ENCODE results near the gene UACA. TPM values are rescaled to one million over a fixed set of nuclear protein-coding genes. Genes with fewer than 3 reads are reported as not detected.
"Not testable (repeated sequence)": the region's sequence is repeated elsewhere in the genome, so short reads cannot be mapped to it uniquely, and the experiment has no call there.

The UACA gene
- total RNA-seq, 1 donor from 2014 or later = 46.2 TPM

GRCh38 chr15:70625438-70625837 lies 137.9 kb downstream of the UACA start:
- no peaks in the 10 kb centered on the region for H3K4me1 Mint-ChIP-seq (ENCODE audit: low read depth)

GRCh38 chr15:70625011-70625410 lies 138.3 kb downstream of the UACA start:
- peaks cover 3% of the 10 kb centered on the region for H3K36me3 Mint-ChIP-seq (ENCODE audit: insufficient read depth)
- no peak overlapping the region for H3K4me3 Mint-ChIP-seq (ENCODE audit: low read depth)
- no peaks in the 10 kb centered on the region for H3K4me1 Mint-ChIP-seq (ENCODE audit: low read depth)
- no peak for TF ChIP-seq CTCF (IDR thresholded peaks at IDR 0.05; ENCODE audit: unreplicated experiment)
- no peak overlapping the region for H3K27ac Mint-ChIP-seq
- DNase-seq (ENCODE audit: low spot score, unreplicated experiment) = no peak
- H3K27me3 Mint-ChIP-seq = peaks cover 8% of the 10 kb centered on the region
- H3K9me3 Mint-ChIP-seq (ENCODE audit: low read depth) = peaks cover 14% of the 10 kb centered on the region

More at GRCh38 chr15:70625438-70625837, 137.9 kb downstream of the UACA start:
- no peak overlapping the region for H3K4me3 Mint-ChIP-seq (ENCODE audit: low read depth)
- no peak for TF ChIP-seq CTCF (IDR thresholded peaks at IDR 0.05; ENCODE audit: unreplicated experiment)
- peaks cover 8% of the 10 kb centered on the region for H3K27me3 Mint-ChIP-seq
- H3K27ac Mint-ChIP-seq = no peak overlapping the region
- H3K36me3 Mint-ChIP-seq (ENCODE audit: insufficient read depth) = peaks cover 3% of the 10 kb centered on the region
- no peak for DNase-seq (ENCODE audit: low spot score, unreplicated experiment)
- H3K9me3 Mint-ChIP-seq (ENCODE audit: low read depth) = peaks cover 14% of the 10 kb centered on the region

GRCh38 chr15:70618929-70619328 lies 144.4 kb downstream of the UACA start:
- H3K9me3 Mint-ChIP-seq (ENCODE audit: low read depth) = peaks cover 14% of the 10 kb centered on the region
- DNase-seq (ENCODE audit: low spot score, unreplicated experiment) = no peak
- H3K4me1 Mint-ChIP-seq (ENCODE audit: low read depth) = peaks cover 13% of the 10 kb centered on the region
- H3K27me3 Mint-ChIP-seq = peaks cover 20% of the 10 kb centered on the region
- TF ChIP-seq CTCF (IDR thresholded peaks at IDR 0.05; ENCODE audit: unreplicated experiment) = no peak
- H3K27ac Mint-ChIP-seq = no peak overlapping the region
- no peak overlapping the region for H3K4me3 Mint-ChIP-seq (ENCODE audit: low read depth)
- H3K36me3 Mint-ChIP-seq (ENCODE audit: insufficient read depth) = peaks cover 3% of the 10 kb centered on the region

GRCh38 chr15:70617911-70618287 lies 145.5 kb downstream of the UACA start:
- peaks cover 20% of the 10 kb centered on the region for H3K27me3 Mint-ChIP-seq
- peaks cover 1% of the 10 kb centered on the region for H3K36me3 Mint-ChIP-seq (ENCODE audit: insufficient read depth)
- DNase-seq (ENCODE audit: low spot score, unreplicated experiment) = no peak
- peaks cover 13% of the 10 kb centered on the region for H3K4me1 Mint-ChIP-seq (ENCODE audit: low read depth)
- no peak overlapping the region for H3K27ac Mint-ChIP-seq
- peaks cover 10% of the 10 kb centered on the region for H3K9me3 Mint-ChIP-seq (ENCODE audit: low read depth)
- H3K4me3 Mint-ChIP-seq (ENCODE audit: low read depth) = no peak overlapping the region
- TF ChIP-seq CTCF (IDR thresholded peaks at IDR 0.05; ENCODE audit: unreplicated experiment) = no peak

- H3K4me1 Mint-ChIP-seq (ENCODE audit: low read depth) = peaks cover 13% of the 10 kb centered on the region
- H3K27me3 Mint-ChIP-seq = peaks cover 20% of the 10 kb centered on the region
- no peak overlapping the region for H3K27ac Mint-ChIP-seq
- H3K36me3 Mint-ChIP-seq (ENCODE audit: insufficient read depth) = peaks cover 1% of the 10 kb centered on the region
- H3K9me3 Mint-ChIP-seq (ENCODE audit: low read depth) = peaks cover 7% of the 10 kb centered on the region
- no peak overlapping the region for H3K4me3 Mint-ChIP-seq (ENCODE audit: low read depth)
- TF ChIP-seq CTCF (IDR thresholded peaks at IDR 0.05; ENCODE audit: unreplicated experiment) = no peak
- no peak for DNase-seq (ENCODE audit: low spot score, unreplicated experiment)
Observed at GRCh38 chr15:70617076-70617910, 146.1 kb downstream of the UACA start.

GRCh38 chr15:70616311-70616756 lies 147.0 kb downstream of the UACA start:
- Mint-ChIP-seq H3K4me1 (ENCODE audit: low read depth) (peaks cover 13% of the 10 kb centered on the region), H3K27me3 (peaks cover 20% of the 10 kb centered on the region)
- H3K4me3 Mint-ChIP-seq (ENCODE audit: low read depth); H3K27ac Mint-ChIP-seq; H3K36me3 Mint-ChIP-seq (ENCODE audit: insufficient read depth); DNase-seq (ENCODE audit: low spot score, unreplicated experiment); H3K9me3 Mint-ChIP-seq (ENCODE audit: low read depth): not testable (repeated sequence)

Measured in progenitor cell of endocrine pancreas (in vitro differentiated cells).